HG03439 (cell line): ENCODE results near the gene DLD.

Source experiments
- ATAC-seq: cut with Tn5 transposase; IDR thresholded peaks from one replicate; pipeline ENCODE4 v1.9.1; 2021; ENCODE audit warnings: mild to moderate bottlenecking, moderate library complexity; ENCODE audit not compliant: unreplicated experiment

Gene DLD

GRCh38 chr7:107964510-107964909 is 73.5 kb downstream of the DLD start:
- ATAC-seq, result no peak

- ATAC-seq, result no peak
These were observed 75.7 kb downstream of the DLD start for GRCh38 chr7:107966711-107967110.

GRCh38 chr7:107967420-107967819 is 76.4 kb downstream of the DLD start:
- ATAC-seq, result no peak

- ATAC-seq, result no peak
These were observed 77.5 kb downstream of the DLD start for GRCh38 chr7:107968449-107968848.

GRCh38 chr7:107969856-107970255 is 78.9 kb downstream of the DLD start:
- no peak for ATAC-seq
